B cell (primary cell): ENCODE data around the gene AGBL4. TPM values are rescaled to one million over a fixed set of nuclear protein-coding genes. Genes with fewer than 3 reads are reported as not detected.

Experiments used
- ATAC-seq: fragments of 200-7000 bp; cut with Tn5 transposase; one replicate; pipeline ENCODE4 v1.10.0; 2021; ENCODE audit warnings: low read depth, mild to moderate bottlenecking, moderate number of reproducible peaks, moderate library complexity
- CTCF ChIA-PET: fragments of 350-600 bp; sonication (Branson Sonifier 250); formaldehyde crosslinking; loops from one replicate; lab custom pipeline; 2021; ENCODE audit warnings: antibody characterized with exemption, inconsistent platforms; lab: Charles Lee
- POLR2A ChIA-PET: fragments of 350-600 bp; sonication (Branson Sonifier 250); formaldehyde crosslinking; loops from one replicate; lab custom pipeline; 2021; ENCODE audit warnings: antibody characterized with exemption; lab: Charles Lee
- DNase-seq: peaks from one replicate; pipeline ENCODE4 v3.0.0; 2013
- H2AFZ ChIP-seq: 2 replicates; pipeline ENCODE4 v1.6.1; 2012; ENCODE audit warnings: mild to moderate bottlenecking, low read depth, low read length; ENCODE audit not compliant: insufficient read depth, poor library complexity, severe bottlenecking
- H3K27ac ChIP-seq, 2 donors: 1 replicate in 1 of 2; 2 replicates in 1 of 2; pipeline ENCODE4 v1.5.1; 2012 to 2013; ENCODE audit warnings: low read length in 2 of 2, mild to moderate bottlenecking in 2 of 2, moderate library complexity in 1 of 2
- H3K27me3 ChIP-seq, 4 experiments: fragments of 200-600 bp in 1 of 4; sonication (generic) in 1 of 4; replicated peaks in 1 of 4; 1 replicate in 2 of 4; 2 replicates in 2 of 4; pipeline versions ENCODE4 v1.6.1 to v1.7.0; 2013 to 2016; ENCODE audit warnings: low read length in 3 of 4, mild to moderate bottlenecking in 2 of 4, mixed read lengths in 1 of 4, moderate library complexity in 1 of 4; ENCODE audit not compliant: insufficient read depth in 4 of 4, control insufficient read depth in 3 of 4; ENCODE audit errors: control extremely low read depth in 1 of 4
- H3K36me3 ChIP-seq, 2 experiments: replicated peaks in 1 of 2; 1 replicate in 1 of 2; 2 replicates in 1 of 2; pipeline versions ENCODE4 v1.6.1 to v1.7.1; 2013; ENCODE audit warnings: low read length in 1 of 2; ENCODE audit not compliant: insufficient read depth in 2 of 2, control insufficient read depth in 1 of 2; ENCODE audit errors: control extremely low read depth in 1 of 2, extremely low read depth in 1 of 2
- H3K4me1 ChIP-seq, 2 donors: fragments of 200-600 bp in 1 of 2; sonication (generic) in 1 of 2; 1 replicate in 1 of 2; 2 replicates in 1 of 2; pipeline versions ENCODE4 v1.5.1 to v1.6.1; 2013 to 2017; ENCODE audit warnings: low read length in 2 of 2; ENCODE audit not compliant: control insufficient read depth in 2 of 2, insufficient read depth in 2 of 2
- H3K4me2 ChIP-seq: replicated peaks from 2 replicates; pipeline ENCODE3; 2012; ENCODE audit warnings: mild to moderate bottlenecking, low read depth, low read length; ENCODE audit not compliant: poor library complexity, severe bottlenecking
- H3K4me3 ChIP-seq, 5 experiments: fragments of 200-600 bp in 1 of 5; sonication (generic) in 1 of 5; 1 replicate in 3 of 5; 2 replicates in 2 of 5; pipeline versions ENCODE4 v1.5.1 to v1.7.0; 2011 to 2016; ENCODE audit warnings: low read length in 4 of 5, mild to moderate bottlenecking in 4 of 5, low read depth in 2 of 5, control low read depth in 1 of 5, moderate library complexity in 1 of 5; ENCODE audit not compliant: insufficient read depth in 1 of 5; ENCODE audit errors: control extremely low read depth in 1 of 5, extremely low read depth in 1 of 5
- H3K79me2 ChIP-seq: fragments of 200-600 bp; sonication (generic); one replicate; pipeline ENCODE4 v1.6.0; 2016; ENCODE audit warnings: low read length; ENCODE audit not compliant: control insufficient read depth, insufficient read depth
- H3K9ac ChIP-seq: fragments of 200-600 bp; sonication (generic); 2 replicates; pipeline ENCODE4 v1.6.1; 2017; ENCODE audit warnings: mild to moderate bottlenecking, low read length, moderate library complexity
- H3K9me3 ChIP-seq, 3 donors: one replicate each; pipeline versions ENCODE4 v1.6.1 to v1.7.1; 2013; ENCODE audit warnings: low read length in 2 of 3; ENCODE audit not compliant: control insufficient read depth in 2 of 3, insufficient read depth in 1 of 3; ENCODE audit errors: control extremely low read depth in 1 of 3
- H4K20me1 ChIP-seq: 2 replicates; pipeline ENCODE4 v1.6.0; 2012; ENCODE audit warnings: mild to moderate bottlenecking, low read length; ENCODE audit not compliant: insufficient read depth, control insufficient read depth, poor library complexity, severe bottlenecking
- H3K27ac Mint-ChIP-seq: one replicate; pipeline ENCODE4 v1.8.0; 2021; ENCODE audit warnings: mixed read lengths
- H3K27me3 Mint-ChIP-seq: one replicate; pipeline ENCODE4 v1.8.0; 2021; ENCODE audit warnings: mixed read lengths
- H3K4me1 Mint-ChIP-seq: one replicate; pipeline ENCODE4 v1.8.0; 2021; ENCODE audit warnings: mixed read lengths
- H3K4me3 Mint-ChIP-seq: one replicate; pipeline ENCODE4 v1.8.0; 2021; ENCODE audit warnings: mixed read lengths
- H3K9me3 Mint-ChIP-seq: one replicate; pipeline ENCODE4 v1.8.0; 2022; ENCODE audit warnings: mixed read lengths; ENCODE audit not compliant: insufficient read depth
- EZH2 ChIP-seq: IDR thresholded peaks from 2 replicates; pipeline ENCODE4 v1.6.1; 2012; ENCODE audit warnings: borderline replicate concordance, low read depth, mild to moderate bottlenecking, moderate library complexity, low read length; ENCODE audit not compliant: insufficient read depth, poor library complexity, severe bottlenecking
- WGBS: methylation state at CpG from one replicate; pipeline ENCODE4 v1.1.5; 2013; ENCODE audit warnings: missing lambda C conversion rate; ENCODE audit not compliant: insufficient coverage; 5-methylcytosine and 5-hydroxymethylcytosine counted together
- intact Hi-C: fragments of 100-400 bp; cut with micrococcal nuclease; formaldehyde crosslinking; loops from one replicate; pipeline ENCODE4 v1.10.0; 2022
- polyA plus RNA-seq: library from polyadenylated mRNA; depleted of rRNA; stranded (reverse); fragments of >200 nt; gene quantifications from 2 replicates; pipeline ENCODE4 v1.2.3, GENCODE V29; 2012
- total RNA-seq, 2 donors: library from RNA; stranded (reverse); fragments of 120-200 nt in 1 of 2; gene quantifications; 1 replicate in 1 of 2; 2 replicates in 1 of 2; pipeline versions ENCODE4 v1.2.3 to v1.2.4, GENCODE V29; 2013 to 2022
- TF ChIP-seq, protein P1 (sequence below): fragments of 200-600 bp; IDR thresholded peaks from one replicate; pipeline ENCODE4 v1.8.0; 2022; ENCODE audit warnings: antibody characterized with exemption, mild to moderate bottlenecking

AGBL4 gene
- total and polyA plus RNA-seq, 2 donors (not counting 1 experiment from before 2014, with no cell fraction given), result 0.07 to 0.12 TPM

DNA sequence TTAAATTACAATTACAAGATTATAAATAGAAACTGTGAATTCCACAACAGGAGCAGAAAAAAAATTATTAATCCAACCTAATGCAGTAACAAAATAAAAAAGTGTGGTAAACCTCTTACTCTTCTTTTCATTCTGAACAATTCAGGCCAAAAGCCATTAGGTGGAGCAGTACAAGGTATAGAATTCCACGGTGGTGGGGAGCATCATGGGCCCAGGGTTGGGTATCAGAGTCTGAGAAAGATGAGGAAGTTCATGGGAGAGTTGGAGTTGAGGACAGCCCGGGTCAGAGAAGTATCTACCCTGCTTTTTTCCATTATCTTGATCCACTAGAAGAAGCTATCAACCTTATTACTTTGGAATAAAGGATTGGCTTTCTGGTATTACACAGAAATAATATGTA is 586.9 kb downstream of the AGBL4 start:
- Histone ChIP-seq H3K4me2 (no peak overlapping the region), H3K79me2 (no peaks in the 10 kb centered on the region), H3K36me3 (no peaks in the 10 kb centered on the region), H3K9ac (no peak overlapping the region), H3K4me3 (no peak overlapping the region), H3K27ac (no peak overlapping the region), H3K4me1 (no peaks in the 10 kb centered on the region), H4K20me1 (no peaks in the 10 kb centered on the region), H3K27me3 (no peaks in the 10 kb centered on the region), H3K9me3 (peaks cover 0 to 3% (median 1%) of the 10 kb centered on the region in 3 donors), H2AFZ (no peak overlapping the region)
- Mint-ChIP-seq H3K4me1 (no peaks in the 10 kb centered on the region), H3K9me3 (no peaks in the 10 kb centered on the region), H3K4me3 (no peak overlapping the region), H3K27me3 (no peaks in the 10 kb centered on the region), H3K27ac (no peak overlapping the region)
- ChIA-PET CTCF (no interaction called here), POLR2A (no interaction called here)
- WGBS, result no CpG with 5 or more reads among the region's 2 CpGs
- no peak for ATAC-seq
- intact Hi-C loops, result no loop called here
- TF ChIP-seq, protein P1, sequence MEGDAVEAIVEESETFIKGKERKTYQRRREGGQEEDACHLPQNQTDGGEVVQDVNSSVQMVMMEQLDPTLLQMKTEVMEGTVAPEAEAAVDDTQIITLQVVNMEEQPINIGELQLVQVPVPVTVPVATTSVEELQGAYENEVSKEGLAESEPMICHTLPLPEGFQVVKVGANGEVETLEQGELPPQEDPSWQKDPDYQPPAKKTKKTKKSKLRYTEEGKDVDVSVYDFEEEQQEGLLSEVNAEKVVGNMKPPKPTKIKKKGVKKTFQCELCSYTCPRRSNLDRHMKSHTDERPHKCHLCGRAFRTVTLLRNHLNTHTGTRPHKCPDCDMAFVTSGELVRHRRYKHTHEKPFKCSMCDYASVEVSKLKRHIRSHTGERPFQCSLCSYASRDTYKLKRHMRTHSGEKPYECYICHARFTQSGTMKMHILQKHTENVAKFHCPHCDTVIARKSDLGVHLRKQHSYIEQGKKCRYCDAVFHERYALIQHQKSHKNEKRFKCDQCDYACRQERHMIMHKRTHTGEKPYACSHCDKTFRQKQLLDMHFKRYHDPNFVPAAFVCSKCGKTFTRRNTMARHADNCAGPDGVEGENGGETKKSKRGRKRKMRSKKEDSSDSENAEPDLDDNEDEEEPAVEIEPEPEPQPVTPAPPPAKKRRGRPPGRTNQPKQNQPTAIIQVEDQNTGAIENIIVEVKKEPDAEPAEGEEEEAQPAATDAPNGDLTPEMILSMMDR, result no peak
- TF ChIP-seq EZH2, result no peak
- no peak for DNase-seq

DNA sequence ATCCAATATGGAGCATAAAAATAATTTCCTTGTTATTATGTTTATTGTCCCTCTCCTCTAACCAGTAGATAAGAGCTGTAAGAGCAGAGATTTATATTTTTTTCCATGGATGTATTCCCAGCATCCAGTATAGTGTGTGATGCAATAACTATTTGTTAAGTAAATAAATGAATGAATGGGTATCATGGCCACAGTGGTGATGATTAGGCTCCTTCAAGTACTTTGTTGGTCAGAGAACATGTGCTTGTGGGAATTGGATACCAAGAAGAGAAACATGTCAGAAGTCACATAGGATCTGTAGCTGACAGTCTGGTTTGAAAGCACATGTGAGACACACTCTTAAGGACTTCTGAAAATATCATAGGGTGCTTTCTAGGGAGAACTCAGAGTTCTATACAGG is 588.5 kb downstream of the AGBL4 start:
- Histone ChIP-seq H3K36me3 (no peaks in the 10 kb centered on the region), H3K4me2 (no peak overlapping the region), H3K27me3 (no peaks in the 10 kb centered on the region), H3K9ac (no peak overlapping the region), H3K4me1 (no peaks in the 10 kb centered on the region), H3K27ac (no peak overlapping the region), H3K9me3 (peaks cover 0 to 1% (median 0%) of the 10 kb centered on the region in 3 donors), H3K79me2 (no peaks in the 10 kb centered on the region), H3K4me3 (no peak overlapping the region), H2AFZ (no peak overlapping the region), H4K20me1 (no peaks in the 10 kb centered on the region)
- DNase-seq (no peak), ATAC-seq (no peak)
- ChIA-PET POLR2A (no interaction called here), CTCF (no interaction called here)
- Mint-ChIP-seq H3K4me1 (no peaks in the 10 kb centered on the region), H3K27ac (no peak overlapping the region), H3K4me3 (no peak overlapping the region), H3K9me3 (no peaks in the 10 kb centered on the region), H3K27me3 (no peaks in the 10 kb centered on the region)
- no peak for TF ChIP-seq EZH2
- TF ChIP-seq, protein P1, result no peak
- intact Hi-C loops, result no loop called here
